Measurements from ENCODE around the gene OR14C36.
"Not testable (repeated sequence)": the region's sequence is repeated elsewhere in the genome, so short reads cannot be mapped to it uniquely, and the experiment has no call there.

Gene OR14C36

GRCh38 chr1:248348475-248348874 lies at the start of gene OR14C36:
OR14C36 (plus strand) TSS chr1:248348775; CDS start chr1:248348775, 0 bp downstream.
- no peak for DNase-seq (ENCODE audit: low read depth)
- TF ChIP-seq POLR2A (IDR thresholded peaks at IDR 0.05; ENCODE audit: extremely low read depth, insufficient read length) (no peak), CTCF (IDR thresholded peaks at IDR 0.05; ENCODE audit: low read depth, low read length) (no peak), MYC (IDR thresholded peaks at IDR 0.05; ENCODE audit: low read depth, low read length) (no peak), MAX (IDR thresholded peaks at IDR 0.05; ENCODE audit: low read depth, low read length) (no peak)

GRCh38 chr1:248303324-248303723 lies 45.3 kb upstream of the OR14C36 start, which contains the start of gene OR2T12:
OR2T12 (minus strand) TSS chr1:248303424; CDS start chr1:248295578, 7,846 bp downstream.
- no peak within 1 kb of the TSS for H3K4me3 ChIP-seq (ENCODE audit: low read depth, low read length)
- DNase-seq (ENCODE audit: low read depth) = no peak
- no peak for TF ChIP-seq MYC (IDR thresholded peaks at IDR 0.05; ENCODE audit: low read depth, low read length)
- no peak for TF ChIP-seq MAX (IDR thresholded peaks at IDR 0.05; ENCODE audit: low read depth, low read length)
- TF ChIP-seq POLR2A (IDR thresholded peaks at IDR 0.05; ENCODE audit: extremely low read depth, insufficient read length) = no peak
- TF ChIP-seq CTCF (IDR thresholded peaks at IDR 0.05; ENCODE audit: low read depth, low read length) = no peak

More at GRCh38 chr1:248348475-248348874, at the start of gene OR14C36:
- no peak within 1 kb of the TSS for H3K4me3 ChIP-seq (ENCODE audit: low read depth, low read length)

GRCh38 chr1:248305672-248306071 lies 42.9 kb upstream of the OR14C36 start:
- DNase-seq (ENCODE audit: low read depth); H3K4me3 ChIP-seq (ENCODE audit: low read depth, low read length): not testable (repeated sequence)

GRCh38 chr1:248306103-248306502 lies 42.5 kb upstream of the OR14C36 start:
- no peak overlapping the region for H3K4me3 ChIP-seq (ENCODE audit: low read depth, low read length)
- TF ChIP-seq CTCF (IDR thresholded peaks at IDR 0.05; ENCODE audit: low read depth, low read length) (no peak), MYC (IDR thresholded peaks at IDR 0.05; ENCODE audit: low read depth, low read length) (no peak), POLR2A (IDR thresholded peaks at IDR 0.05; ENCODE audit: extremely low read depth, insufficient read length) (no peak), MAX (IDR thresholded peaks at IDR 0.05; ENCODE audit: low read depth, low read length) (no peak)
- no peak for DNase-seq (ENCODE audit: low read depth)

- not testable (repeated sequence) for DNase-seq (ENCODE audit: low read depth)
Measured at GRCh38 chr1:248306740-248307139, 41.8 kb upstream of the OR14C36 start.

GRCh38 chr1:248316796-248317195 lies 31.8 kb upstream of the OR14C36 start:
- DNase-seq (ENCODE audit: low read depth) = no peak
- TF ChIP-seq CTCF (IDR thresholded peaks at IDR 0.05; ENCODE audit: low read depth, low read length) = no peak
- no peak overlapping the region for H3K4me3 ChIP-seq (ENCODE audit: low read depth, low read length)

More at GRCh38 chr1:248306740-248307139, 41.8 kb upstream of the OR14C36 start:
- not testable (repeated sequence) for H3K4me3 ChIP-seq (ENCODE audit: low read depth, low read length)

- TF ChIP-seq MYC (IDR thresholded peaks at IDR 0.05; ENCODE audit: low read depth, low read length) (no peak), CTCF (IDR thresholded peaks at IDR 0.05; ENCODE audit: low read depth, low read length) (no peak), POLR2A (IDR thresholded peaks at IDR 0.05; ENCODE audit: extremely low read depth, insufficient read length) (no peak), MAX (IDR thresholded peaks at IDR 0.05; ENCODE audit: low read depth, low read length) (no peak)
- H3K4me3 ChIP-seq (ENCODE audit: low read depth, low read length) = no peak within 1 kb of the TSS
- DNase-seq (ENCODE audit: low read depth) = no peak
Measured at GRCh38 chr1:248324468-248324867, 24.1 kb upstream of the OR14C36 start, which contains the start of gene OR2M7. OR2M7 (minus strand) TSS chr1:248324568; CDS start chr1:248324568, 0 bp downstream.

Measured in NB4 (cell line).